HG03280 (cell line): ENCODE data around the gene DPP3.

Experiments used
- ATAC-seq: cut with Tn5 transposase; IDR thresholded peaks from one replicate; pipeline ENCODE4 v1.9.1; 2021; ENCODE audit warnings: mild to moderate bottlenecking, moderate library complexity; ENCODE audit not compliant: unreplicated experiment

Gene DPP3

GRCh38 chr11:66555416-66555815, 75.2 kb downstream of the DPP3 start:
- ATAC-seq = no peak

DNA sequence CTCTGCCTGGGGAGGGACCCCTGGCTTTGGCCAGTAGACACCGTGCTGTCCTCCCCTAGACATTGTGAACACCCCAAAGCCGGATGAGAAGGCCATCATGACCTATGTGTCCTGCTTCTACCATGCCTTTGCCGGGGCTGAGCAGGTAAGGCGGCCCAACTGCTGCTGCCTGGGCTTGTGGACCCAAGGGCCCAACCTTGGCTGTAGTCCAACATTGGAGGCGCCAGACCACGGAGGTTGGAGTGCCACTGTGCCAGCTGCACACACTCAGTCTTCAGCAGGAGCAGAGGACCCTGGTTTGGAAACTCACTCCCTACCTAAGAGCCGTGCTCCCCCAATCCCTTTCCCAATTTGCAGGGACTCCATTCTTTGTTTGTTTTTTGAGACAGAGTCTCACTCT, 75.9 kb downstream of the DPP3 start:
- no peak for ATAC-seq

DNA sequence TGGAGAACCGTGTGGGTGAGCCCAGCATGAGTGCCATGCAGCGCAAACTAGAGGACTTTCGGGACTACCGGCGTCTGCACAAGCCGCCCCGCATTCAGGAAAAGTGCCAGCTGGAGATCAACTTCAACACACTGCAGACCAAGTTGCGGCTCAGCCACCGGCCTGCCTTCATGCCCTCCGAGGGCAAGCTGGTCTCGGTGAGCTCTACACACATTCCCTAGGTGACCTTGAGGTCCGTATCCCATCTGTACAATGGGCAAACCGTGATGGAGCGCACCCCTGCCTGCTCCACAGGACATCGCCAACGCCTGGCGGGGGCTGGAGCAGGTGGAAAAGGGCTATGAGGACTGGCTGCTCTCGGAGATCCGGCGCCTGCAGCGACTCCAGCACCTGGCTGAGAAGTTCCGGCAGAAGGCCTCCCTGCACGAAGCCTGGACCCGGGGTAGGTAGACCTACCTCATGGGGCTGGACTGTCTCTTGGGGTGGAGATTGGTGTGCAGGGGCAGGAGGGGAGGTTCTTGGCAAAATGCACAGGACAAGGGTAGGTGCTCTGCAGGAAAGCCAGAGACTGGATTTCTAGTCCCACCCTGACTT, 77.6 kb downstream of the DPP3 start:
- ATAC-seq = no peak
